ENCODE measurements around the gene AFAP1L2.

Gene AFAP1L2

DNA sequence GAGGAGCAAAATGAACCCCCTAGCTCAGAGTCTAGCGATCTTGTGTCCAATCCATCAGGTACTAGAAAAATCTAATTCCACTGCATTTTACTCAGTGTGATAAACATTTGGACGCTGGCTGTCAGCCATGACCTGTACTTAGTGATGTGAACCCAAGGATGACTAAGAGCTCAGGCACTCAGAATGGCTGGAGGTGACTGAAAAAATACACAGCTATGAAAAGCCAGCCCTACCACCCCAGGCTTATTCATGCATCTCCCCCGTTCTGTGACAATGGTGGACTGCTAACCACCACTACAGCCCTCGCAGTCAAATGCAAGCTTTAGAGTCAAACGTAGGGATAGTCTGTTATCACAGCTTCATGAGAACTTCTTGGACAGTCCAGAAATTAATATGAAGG lies 14.9 kb downstream of the AFAP1L2 start:
- DNase-seq, result no peak

DNA sequence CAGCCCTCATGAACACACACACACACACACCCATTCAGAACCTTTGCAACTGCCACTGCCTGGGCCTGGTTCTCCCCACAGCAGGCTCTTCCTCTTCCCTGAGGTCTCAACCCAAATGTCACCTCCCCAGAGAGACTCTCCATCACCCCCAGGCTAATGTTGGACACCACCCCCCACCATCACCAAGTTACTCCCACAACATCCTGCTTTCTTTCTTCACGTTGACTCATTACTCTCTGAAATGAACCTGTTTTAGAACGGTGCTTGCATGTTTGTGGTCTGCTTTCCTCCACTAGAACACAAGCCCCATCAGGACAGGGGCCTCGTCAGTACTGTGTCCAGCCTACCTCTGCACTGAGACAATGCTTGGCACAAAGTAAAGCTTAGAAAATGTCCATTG lies 16.0 kb downstream of the AFAP1L2 start:
- DNase-seq, result no peak

DNA sequence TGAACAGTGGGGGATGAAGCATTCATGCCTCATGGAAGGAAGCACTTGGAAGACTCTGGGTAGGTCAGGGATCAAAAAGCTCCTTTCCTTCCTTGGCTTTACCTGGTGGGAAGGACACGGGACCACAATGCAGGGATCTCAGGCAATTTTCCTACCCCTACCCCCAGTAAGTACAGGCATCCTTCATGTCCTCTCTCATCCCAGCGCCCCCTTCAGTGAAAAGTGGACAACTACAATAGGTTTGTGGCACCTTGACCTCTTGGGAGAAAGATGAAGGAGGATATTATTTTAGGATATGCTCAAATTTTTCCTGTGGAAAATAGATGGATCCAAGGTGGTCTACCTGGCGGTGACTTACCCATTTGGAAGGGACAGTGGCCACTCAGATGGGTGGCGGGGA lies 16.5 kb downstream of the AFAP1L2 start:
- DNase-seq, result no peak

- DNase-seq, result no peak
Observed at GRCh38 chr10:114386452-114386851, 17.9 kb downstream of the AFAP1L2 start.

DNA sequence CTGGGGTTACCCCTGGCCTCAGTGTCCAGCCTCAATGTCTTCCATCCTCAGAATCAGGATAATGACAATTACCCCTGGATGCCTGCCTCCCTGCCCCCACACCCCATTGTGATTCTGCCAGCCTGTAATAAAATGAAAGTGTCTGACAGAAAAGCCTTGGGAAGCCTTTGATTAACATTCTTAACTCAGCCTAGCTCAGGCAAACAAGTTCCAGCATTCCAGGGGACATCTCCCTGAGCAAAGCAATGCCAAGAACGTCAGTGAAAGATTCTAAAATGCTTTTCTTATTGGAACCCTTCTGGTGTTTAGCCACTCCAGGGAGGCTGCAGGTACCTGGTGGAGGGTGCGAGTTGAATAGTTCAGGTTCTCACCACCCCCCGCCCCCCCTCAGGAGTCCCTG lies 18.7 kb downstream of the AFAP1L2 start:
- no peak for DNase-seq

DNA sequence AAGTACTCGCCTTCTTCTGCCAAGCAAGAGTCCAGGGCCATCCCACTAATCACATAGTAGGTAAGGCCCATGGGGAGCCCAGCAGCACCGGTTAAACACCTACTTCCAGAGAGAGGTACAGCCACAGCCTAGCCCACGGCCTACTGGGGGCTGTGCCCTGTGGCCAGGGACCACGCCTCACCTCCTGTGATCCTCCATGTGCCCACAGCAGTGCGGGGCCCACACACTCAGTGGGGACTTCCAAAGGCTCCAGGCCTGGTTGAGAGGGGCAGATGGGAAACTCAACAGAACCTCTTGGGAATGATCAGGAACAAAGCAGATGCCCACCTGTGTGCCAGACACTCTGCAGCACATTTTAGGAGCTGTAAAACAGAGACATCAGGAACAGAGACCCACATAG lies 19.7 kb downstream of the AFAP1L2 start:
- DNase-seq, result no peak

DNA sequence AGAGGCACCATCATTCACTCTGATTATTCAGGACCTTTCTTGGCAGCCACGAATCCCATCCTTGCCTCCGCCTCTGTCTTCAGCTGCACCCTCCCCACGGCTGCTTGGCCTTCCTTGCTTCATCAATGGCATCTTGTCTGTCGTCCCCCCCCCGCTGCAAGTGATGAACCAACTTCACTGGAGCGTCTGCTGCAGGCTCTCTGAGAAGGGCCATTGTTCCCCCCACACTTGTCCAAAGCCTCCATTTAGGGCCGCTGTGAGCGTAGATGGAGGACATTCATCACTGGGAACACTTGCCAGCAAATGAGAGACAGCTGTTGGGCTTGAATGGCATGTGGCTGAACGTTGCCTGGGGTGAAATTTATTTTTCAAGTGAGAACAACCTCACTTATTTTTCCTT lies 20.1 kb downstream of the AFAP1L2 start:
- DNase-seq, result no peak

- no peak for DNase-seq
Observed at GRCh38 chr10:114380797-114381196, 23.5 kb downstream of the AFAP1L2 start.

GRCh38 chr10:114380060-114380459 lies 24.2 kb downstream of the AFAP1L2 start:
- DNase-seq, result no peak

GRCh38 chr10:114379631-114380041 lies 24.7 kb downstream of the AFAP1L2 start:
- DNase-seq, result no peak

DNA sequence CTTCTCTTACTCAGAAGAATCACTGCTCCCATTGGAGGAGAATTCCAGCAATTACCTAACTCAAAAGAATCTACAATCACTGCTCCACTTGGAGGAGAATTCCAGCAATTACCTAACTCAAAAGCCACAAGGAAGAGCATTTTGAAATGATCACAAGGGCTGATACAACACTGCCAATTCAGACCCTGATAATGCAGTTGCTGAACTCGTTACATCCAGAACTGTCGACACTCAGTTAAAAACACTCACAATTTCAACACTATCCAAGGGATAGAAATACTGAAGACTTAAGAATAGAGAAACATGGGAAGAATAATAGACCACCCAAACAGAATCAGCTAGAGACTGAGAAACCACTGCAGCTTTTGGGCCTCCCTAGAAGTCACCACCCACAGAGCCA lies 27.8 kb downstream of the AFAP1L2 start:
- DNase-seq, result no peak

- no peak for DNase-seq
Observed at GRCh38 chr10:114375047-114375446, 29.3 kb downstream of the AFAP1L2 start.

DNA sequence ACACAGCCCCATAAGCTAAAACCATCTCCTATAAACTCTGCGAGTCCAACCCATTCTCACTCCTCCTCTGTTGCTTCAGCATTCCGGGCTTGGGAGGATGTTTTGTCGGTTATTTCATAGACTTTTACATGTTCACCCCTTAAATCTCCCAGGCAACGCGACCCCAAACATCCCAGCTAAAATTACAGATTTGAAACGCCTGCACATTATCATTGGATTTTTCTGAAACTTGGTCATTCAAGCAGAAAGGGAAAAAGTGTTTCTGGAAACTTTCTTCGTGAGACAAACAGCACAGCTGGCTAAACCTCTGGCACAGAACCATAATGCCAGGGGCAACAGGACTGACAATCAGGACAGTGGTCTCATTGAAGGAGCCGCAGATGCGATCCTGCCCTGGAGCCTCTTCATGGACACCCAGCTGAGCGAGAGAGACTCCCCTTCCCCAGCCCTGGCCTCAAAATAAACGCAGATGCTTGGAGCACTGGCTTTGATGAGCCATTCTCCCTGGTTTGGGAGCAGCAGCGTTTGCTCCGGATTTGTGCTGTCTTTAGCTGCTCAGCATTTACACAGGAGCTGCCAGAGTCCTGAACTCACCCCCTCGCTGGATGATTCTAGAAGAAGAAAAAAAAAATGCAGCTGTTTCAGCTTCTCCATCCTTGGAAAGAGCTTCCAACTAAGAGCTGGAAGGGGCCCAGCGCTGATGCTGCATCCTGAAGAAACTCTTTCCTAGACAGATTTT lies 30.1 kb downstream of the AFAP1L2 start:
- DNase-seq, result no peak

GRCh38 chr10:114373631-114374030 lies 30.7 kb downstream of the AFAP1L2 start:
- DNase-seq, result no peak

- DNase-seq, result no peak
Observed at GRCh38 chr10:114372995-114373394, 31.3 kb downstream of the AFAP1L2 start.

- DNase-seq, result no peak
Observed at GRCh38 chr10:114372179-114372578, 32.1 kb downstream of the AFAP1L2 start.

GRCh38 chr10:114370966-114371365 lies 33.3 kb downstream of the AFAP1L2 start:
- DNase-seq, result no peak

DNA sequence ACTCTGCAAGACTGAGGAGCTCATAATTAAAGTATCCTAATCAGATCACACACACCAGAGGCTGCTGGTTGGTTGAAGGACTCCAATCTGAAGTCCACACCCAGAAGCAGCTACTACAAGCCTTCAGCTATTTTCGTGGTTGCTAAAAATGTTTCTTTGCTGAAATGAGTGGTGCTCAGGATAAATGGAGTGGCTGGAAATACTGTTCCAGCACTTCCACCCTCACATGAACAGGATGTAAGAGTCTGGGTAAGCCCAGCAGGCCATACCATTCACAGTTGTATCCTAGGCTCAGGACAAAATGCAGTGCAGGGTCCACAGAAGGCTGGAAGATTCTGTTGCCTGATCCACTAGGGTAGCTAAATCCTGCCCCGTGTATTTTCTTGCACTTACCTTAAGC lies 34.1 kb downstream of the AFAP1L2 start:
- DNase-seq, result no peak

DNA sequence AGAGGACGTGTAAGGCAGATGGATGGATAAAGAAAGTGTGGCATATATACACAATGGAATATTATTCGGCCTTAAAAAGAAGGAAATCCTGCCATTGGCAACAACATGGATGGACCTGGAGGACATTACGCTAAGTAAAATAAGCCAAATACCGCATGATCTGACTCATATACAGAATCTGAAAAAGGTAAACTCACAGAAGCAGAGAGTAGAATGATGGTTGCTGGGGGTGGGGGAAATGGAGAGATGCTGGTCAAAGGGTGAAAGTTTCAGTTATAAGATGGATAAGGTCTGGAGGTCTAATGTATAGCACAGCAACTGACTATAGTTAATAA lies 36.3 kb downstream of the AFAP1L2 start:
- no peak for DNase-seq

GRCh38 chr10:114367351-114368056 lies 36.8 kb downstream of the AFAP1L2 start:
- no peak for DNase-seq

GRCh38 chr10:114364726-114365125 lies 39.6 kb downstream of the AFAP1L2 start:
- no peak for DNase-seq

- DNase-seq, result no peak
Observed at GRCh38 chr10:114363745-114364454, 40.4 kb downstream of the AFAP1L2 start.

GRCh38 chr10:114362826-114363355 lies 41.4 kb downstream of the AFAP1L2 start:
- DNase-seq, result no peak

DNA sequence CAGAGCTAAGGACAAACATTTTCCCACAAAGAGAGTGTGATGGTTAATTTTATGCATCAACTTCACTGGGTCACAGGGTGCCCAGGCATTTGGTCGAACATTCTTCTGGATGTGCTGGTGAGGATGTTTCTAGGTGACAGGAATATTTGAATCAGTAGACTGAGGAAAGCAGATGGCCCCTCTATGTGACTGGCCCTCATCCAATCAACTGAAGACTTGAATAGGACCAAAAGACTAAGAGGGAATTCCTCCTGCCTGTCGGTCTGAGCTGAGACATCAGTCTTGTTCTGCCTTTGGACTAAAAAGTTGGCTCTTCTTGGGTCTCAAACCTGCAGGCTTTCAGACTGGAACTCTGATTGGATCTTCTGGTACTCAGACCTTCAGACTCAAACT lies 44.4 kb downstream of the AFAP1L2 start:
- DNase-seq, result no peak

Measured in NCI-H526 (cell line).